Measurements from ENCODE around the gene MB21D2.
A peak's percentile ranks its signal among the peaks of the same experiment; 100 is the strongest.

Gene MB21D2

DNA sequence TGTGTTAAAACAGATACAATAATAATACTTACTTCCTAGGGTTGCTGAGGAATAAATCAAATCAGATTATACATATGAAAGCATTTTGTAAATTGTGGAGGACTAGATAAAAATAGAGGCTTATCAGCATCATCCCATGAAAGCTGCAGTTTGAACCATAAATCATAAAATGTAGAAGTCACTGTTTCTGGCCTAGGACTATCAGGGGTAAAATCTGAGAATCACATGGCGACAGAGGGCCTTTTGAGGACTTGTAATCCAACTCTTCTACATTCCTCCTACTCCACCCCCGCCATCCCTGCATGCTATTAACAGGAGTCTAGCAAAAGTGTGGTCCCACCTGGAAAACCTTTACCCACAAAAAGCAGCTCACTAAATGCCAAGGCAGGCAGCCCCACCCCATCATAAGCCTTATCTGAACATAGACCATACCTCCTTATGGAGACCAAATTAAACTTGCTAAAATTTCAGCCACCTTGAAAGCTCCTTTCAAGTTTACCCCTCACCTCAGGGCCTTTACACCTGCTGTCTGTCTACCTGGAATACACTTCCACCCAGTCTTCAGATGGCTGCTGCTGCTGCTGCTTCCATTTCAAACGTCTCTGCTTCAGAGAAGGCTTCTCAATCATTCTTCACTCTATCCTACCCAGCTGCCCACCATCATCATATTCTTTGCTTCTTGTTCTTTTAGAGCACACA lies 11.5 kb downstream of the MB21D2 start:
- no peak for TF ChIP-seq CTCF (conservative IDR thresholded peaks at IDR 0.05; ENCODE audit: low read length)
- H3K4me3 ChIP-seq (ENCODE audit: low read length), result no peak overlapping the region
- no peak for DNase-seq (ENCODE audit: low read depth)

DNA sequence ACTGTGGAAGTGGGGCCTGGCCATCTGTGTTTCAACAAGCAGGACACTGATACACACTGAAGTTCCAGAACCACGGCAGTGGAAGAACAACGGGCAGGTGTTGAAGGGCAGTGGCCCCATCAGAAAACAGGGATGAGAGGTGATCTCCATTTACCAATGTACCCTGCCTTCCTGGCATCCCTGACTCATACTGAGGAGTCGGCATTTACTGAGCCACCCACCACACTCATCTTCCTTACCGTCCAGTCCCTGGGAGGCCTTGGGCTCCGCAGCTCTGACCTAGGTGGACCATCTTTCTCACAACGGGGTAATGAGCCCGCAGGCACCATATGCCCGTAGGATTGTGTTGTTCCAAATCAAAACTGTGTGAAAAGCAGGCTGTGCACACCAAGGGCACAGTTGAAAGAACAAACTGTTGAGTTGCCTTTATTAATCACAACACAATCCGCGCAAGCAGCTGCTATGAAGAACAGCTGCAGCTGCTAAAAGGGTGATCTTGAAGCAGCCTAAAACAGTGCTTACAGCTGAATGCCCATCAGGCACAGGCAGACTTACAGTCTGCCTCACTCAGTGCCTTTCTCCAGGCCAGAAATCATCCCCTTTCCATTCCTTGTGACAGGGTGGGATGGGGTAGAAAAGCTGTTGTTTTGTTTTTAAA lies 12.9 kb downstream of the MB21D2 start:
- no peak overlapping the region for H3K4me3 ChIP-seq (ENCODE audit: low read length)
- no peak for DNase-seq (ENCODE audit: low read depth)
- TF ChIP-seq CTCF (conservative IDR thresholded peaks at IDR 0.05; ENCODE audit: low read length), result no peak

DNA sequence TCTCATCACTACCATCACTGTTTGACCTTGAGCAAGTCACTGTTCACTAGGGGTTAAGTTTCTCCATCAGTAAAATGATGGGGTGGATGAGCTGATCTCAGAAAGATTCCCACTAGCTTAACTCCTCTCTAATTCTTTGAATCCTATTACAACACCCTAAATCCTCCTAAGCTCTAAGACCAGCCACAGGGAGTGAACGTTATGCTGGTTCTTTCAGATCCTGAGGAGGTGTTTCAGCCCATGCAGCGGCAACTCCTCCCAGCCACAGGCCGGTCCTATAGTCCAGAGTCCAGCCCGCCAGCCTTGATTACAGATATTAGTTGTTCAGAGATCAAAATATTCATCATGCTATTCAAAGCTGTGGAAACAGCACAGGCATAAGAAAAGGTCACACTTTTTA lies 15.1 kb downstream of the MB21D2 start:
- DNase-seq (ENCODE audit: low read depth), result no peak
- no peak for TF ChIP-seq CTCF (conservative IDR thresholded peaks at IDR 0.05; ENCODE audit: low read length)

DNA sequence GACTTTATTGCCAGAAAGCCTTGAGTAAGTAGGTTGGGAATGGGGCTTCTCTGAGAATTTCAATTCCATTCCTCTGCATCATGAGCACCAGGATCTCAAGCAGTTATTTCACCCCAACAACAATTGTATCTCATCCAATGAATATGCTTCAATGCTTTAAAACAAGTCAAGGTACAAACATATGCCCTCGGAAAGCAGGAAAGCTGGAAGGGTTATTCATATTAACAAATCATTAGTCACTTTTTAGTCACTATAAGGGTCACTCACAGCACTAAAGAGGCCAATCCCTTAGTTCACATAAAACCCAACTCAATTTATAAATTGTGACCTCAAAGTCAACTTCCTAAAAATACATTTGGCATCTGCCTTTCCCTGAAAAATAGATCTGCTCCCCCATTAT lies 16.2 kb downstream of the MB21D2 start:
- no peak for TF ChIP-seq CTCF (conservative IDR thresholded peaks at IDR 0.05; ENCODE audit: low read length)
- H3K4me3 ChIP-seq (ENCODE audit: low read length), result no peak overlapping the region
- peak; percentile 97 for DNase-seq (ENCODE audit: low read depth)

More for the DNA sequence above, 15.1 kb downstream of the MB21D2 start:
- no peak overlapping the region for H3K4me3 ChIP-seq (ENCODE audit: low read length)

GRCh38 chr3:192899540-192899982 lies 18.1 kb downstream of the MB21D2 start:
- TF ChIP-seq CTCF (conservative IDR thresholded peaks at IDR 0.05; ENCODE audit: low read length), result no peak
- peak; percentile 96 for DNase-seq (ENCODE audit: low read depth)
- no peak overlapping the region for H3K4me3 ChIP-seq (ENCODE audit: low read length)

DNA sequence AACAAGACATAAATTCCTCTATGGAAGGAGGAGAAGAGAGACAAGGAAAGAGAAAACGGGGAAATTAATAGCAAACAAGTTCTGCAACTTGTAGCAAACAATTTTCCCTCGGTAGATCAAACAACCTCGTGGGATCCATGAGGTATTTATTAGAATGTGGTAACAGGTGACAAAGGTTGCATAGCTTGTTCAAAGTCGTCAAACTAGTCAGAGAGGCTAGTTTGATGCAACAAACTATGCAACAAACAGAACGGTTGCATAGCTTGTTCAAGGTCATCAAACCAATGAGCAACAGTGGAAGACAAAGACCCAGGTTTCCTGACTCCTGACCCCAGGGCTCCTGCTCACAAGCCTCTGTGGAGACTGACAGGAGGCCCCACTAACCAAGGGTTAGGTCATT lies 20.7 kb downstream of the MB21D2 start:
- no peak for DNase-seq (ENCODE audit: low read depth)
- no peak for TF ChIP-seq CTCF (conservative IDR thresholded peaks at IDR 0.05; ENCODE audit: low read length)
- H3K4me3 ChIP-seq (ENCODE audit: low read length), result no peak overlapping the region

DNA sequence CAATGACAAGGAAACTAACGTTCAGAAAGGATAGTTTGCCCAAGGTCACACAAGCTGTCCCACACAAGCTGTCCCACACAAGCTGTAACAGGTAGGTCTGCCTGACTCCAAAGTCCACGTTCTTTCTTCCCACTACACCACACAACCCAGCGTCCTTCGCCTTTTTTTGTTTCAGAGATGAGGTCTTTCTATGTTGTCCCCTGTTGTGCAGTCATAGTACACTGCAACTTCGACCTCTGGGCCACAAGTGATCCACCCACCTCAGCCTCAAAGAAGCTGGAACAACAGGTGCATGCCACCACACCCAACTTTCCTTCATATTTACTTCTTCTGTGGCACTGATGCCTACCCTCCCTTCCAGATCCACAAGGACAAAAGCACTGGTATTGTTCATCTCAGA lies 21.4 kb downstream of the MB21D2 start:
- no peak for DNase-seq (ENCODE audit: low read depth)
- TF ChIP-seq CTCF (conservative IDR thresholded peaks at IDR 0.05; ENCODE audit: low read length), result no peak
- H3K4me3 ChIP-seq (ENCODE audit: low read length), result no peak overlapping the region

Measured in AG10803 (cell line).